ENCODE measurements around the gene FAM114A1. TPM values are rescaled to one million over a fixed set of nuclear protein-coding genes. Genes with fewer than 3 reads are reported as not detected.

Gene FAM114A1
- total RNA-seq, 1 donor from 2014 or later = 33.9 TPM

DNA sequence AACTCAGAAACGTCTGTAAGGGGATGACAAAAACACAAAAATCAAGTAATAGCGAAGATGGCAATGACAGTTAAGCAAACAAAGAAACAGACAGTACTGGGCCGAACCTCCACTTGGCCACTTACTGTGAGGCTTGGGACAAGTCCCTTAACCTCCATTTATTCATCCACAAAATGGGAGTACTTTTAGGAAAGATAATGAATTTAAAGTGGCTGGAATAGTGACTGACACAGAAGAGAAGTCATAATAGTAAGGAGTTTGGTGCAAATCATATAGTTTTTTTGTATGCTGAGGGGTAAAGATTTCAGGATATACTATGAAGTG lies 9.5 kb upstream of the FAM114A1 start:
- DNase-seq (ENCODE audit: extremely low spot score, unreplicated experiment) = no peak
- Mint-ChIP-seq H3K4me3 (no peak overlapping the region), H3K9me3 (peaks cover 3% of the 10 kb centered on the region), H3K27ac (peak overlapping the region; percentile 82), H3K27me3 (peaks cover 8% of the 10 kb centered on the region), H3K36me3 (no peaks in the 10 kb centered on the region), H3K4me1 (ENCODE audit: unreplicated experiment) (peaks cover 20% of the 10 kb centered on the region)
- TF ChIP-seq, protein P1, sequence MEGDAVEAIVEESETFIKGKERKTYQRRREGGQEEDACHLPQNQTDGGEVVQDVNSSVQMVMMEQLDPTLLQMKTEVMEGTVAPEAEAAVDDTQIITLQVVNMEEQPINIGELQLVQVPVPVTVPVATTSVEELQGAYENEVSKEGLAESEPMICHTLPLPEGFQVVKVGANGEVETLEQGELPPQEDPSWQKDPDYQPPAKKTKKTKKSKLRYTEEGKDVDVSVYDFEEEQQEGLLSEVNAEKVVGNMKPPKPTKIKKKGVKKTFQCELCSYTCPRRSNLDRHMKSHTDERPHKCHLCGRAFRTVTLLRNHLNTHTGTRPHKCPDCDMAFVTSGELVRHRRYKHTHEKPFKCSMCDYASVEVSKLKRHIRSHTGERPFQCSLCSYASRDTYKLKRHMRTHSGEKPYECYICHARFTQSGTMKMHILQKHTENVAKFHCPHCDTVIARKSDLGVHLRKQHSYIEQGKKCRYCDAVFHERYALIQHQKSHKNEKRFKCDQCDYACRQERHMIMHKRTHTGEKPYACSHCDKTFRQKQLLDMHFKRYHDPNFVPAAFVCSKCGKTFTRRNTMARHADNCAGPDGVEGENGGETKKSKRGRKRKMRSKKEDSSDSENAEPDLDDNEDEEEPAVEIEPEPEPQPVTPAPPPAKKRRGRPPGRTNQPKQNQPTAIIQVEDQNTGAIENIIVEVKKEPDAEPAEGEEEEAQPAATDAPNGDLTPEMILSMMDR (conservative IDR thresholded peaks at IDR 0.05) = no peak

DNA sequence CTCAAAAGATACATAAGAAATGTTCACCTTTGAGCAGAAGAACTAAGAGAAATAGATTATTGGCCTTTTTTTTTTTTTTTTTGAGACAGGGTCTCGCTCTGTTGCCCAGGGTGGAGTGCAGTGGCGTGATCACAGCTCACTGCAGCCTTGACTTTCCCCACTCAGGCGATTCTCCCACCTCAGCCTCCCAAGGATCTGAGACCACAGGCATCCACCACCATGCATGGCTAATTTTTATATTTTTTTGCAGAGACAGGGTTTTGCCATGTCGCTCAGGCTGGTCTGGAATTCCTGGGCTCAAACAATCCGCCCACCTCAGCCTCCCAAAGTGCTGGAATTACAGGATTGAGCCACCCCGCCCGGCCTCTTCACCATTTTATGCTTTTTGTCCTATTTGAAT lies 8.1 kb upstream of the FAM114A1 start:
- peaks cover 18% of the 10 kb centered on the region for H3K27me3 Mint-ChIP-seq

DNA sequence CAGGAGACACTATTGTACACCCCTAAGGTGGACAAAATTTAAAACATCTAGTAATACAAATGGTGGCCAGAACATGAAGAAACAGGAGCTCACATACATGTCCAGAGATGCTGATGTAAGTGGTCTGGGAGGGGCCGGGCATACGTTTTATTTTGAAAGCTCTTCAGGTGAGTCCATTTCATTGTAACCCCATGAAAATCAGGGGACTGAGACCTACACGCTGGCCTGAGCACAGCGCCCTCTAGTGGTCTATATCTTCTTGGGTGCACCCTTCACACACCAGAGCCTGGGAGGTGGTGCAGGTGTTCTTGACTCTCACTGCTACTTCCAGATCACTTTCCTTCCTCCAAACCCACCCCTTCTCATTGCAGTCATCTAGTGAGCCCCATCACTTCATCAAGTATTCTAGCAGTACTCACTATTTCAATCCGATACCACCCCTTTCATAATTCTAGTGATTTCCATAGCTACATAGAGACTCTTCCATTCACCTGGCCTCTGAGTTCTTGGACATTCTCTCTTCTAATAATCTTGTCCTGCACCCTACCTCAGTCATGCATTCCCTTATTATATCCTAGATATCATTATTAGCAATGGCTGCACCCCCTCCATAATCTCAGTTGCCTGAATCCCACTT lies 6.7 kb upstream of the FAM114A1 start:
- TF ChIP-seq, protein P1 (conservative IDR thresholded peaks at IDR 0.05) = peak; percentile 81
- H3K4me3 Mint-ChIP-seq = no peak overlapping the region
- DNase-seq (ENCODE audit: extremely low spot score, unreplicated experiment) = no peak
- peaks cover 13% of the 10 kb centered on the region for H3K9me3 Mint-ChIP-seq
- H3K27me3 Mint-ChIP-seq = peaks cover 18% of the 10 kb centered on the region
- H3K27ac Mint-ChIP-seq = no peak overlapping the region
- peaks cover 19% of the 10 kb centered on the region for H3K4me1 Mint-ChIP-seq (ENCODE audit: unreplicated experiment)
- H3K36me3 Mint-ChIP-seq = peaks cover 4% of the 10 kb centered on the region

More for the DNA sequence above, 8.1 kb upstream of the FAM114A1 start:
- Mint-ChIP-seq H3K9me3 (peaks cover 13% of the 10 kb centered on the region), H3K27ac (no peak overlapping the region), H3K4me3 (no peak overlapping the region), H3K4me1 (ENCODE audit: unreplicated experiment) (peaks cover 20% of the 10 kb centered on the region), H3K36me3 (peaks cover 4% of the 10 kb centered on the region)
- no peak for DNase-seq (ENCODE audit: extremely low spot score, unreplicated experiment)
- TF ChIP-seq, protein P1 (conservative IDR thresholded peaks at IDR 0.05) = no peak

DNA sequence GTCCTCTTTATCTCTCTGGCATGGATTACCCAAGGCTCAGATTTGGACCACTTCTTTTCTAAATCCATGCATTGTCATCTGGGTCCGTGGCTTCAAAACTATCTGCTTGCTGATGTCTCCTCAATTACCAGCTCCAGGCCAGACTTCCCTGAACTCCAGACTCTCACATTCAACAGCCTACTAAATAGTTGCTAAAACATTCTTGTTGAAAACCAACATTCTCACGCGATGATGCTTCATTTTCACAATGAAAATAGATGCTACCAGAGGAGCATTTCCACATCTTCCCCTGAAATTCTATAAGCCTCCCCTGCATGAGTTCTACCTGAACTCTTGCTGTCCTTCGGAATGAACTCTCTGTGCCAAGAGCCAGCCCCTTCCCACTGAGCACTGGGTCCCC lies 5.8 kb upstream of the FAM114A1 start:
- H3K27me3 Mint-ChIP-seq = peaks cover 18% of the 10 kb centered on the region
- TF ChIP-seq, protein P1 (conservative IDR thresholded peaks at IDR 0.05) = no peak
- H3K36me3 Mint-ChIP-seq = peaks cover 4% of the 10 kb centered on the region
- no peak overlapping the region for H3K4me3 Mint-ChIP-seq
- no peak overlapping the region for H3K27ac Mint-ChIP-seq
- peaks cover 11% of the 10 kb centered on the region for H3K4me1 Mint-ChIP-seq (ENCODE audit: unreplicated experiment)
- H3K9me3 Mint-ChIP-seq = peaks cover 13% of the 10 kb centered on the region
- no peak for DNase-seq (ENCODE audit: extremely low spot score, unreplicated experiment)

DNA sequence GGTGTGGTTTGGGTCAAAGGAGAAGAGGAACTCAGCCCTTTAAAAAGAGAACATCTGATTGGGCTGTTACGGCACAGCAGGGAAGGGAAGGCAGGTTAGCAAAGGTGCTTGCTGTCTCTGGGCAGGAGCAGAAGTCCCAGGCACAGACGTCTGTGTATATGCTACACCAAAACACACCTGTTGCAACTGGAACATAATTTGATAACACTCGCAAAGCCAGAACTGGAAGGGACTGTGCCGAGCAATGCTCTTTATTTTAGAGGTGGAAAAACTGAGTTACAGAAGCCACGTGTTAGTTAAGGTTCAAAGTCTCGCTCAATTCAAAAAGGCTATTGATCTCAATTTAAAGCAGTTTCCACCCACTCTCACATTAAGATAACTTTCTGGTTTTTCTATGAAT lies 2.2 kb upstream of the FAM114A1 start:
- H3K9me3 Mint-ChIP-seq = peaks cover 13% of the 10 kb centered on the region

More for the DNA sequence above, 2.2 kb upstream of the FAM114A1 start:
- H3K27ac Mint-ChIP-seq = no peak overlapping the region
- H3K4me1 Mint-ChIP-seq (ENCODE audit: unreplicated experiment) = peaks cover 26% of the 10 kb centered on the region
- H3K36me3 Mint-ChIP-seq = peaks cover 4% of the 10 kb centered on the region
- TF ChIP-seq, protein P1 (conservative IDR thresholded peaks at IDR 0.05) = no peak
- peaks cover 18% of the 10 kb centered on the region for H3K27me3 Mint-ChIP-seq
- H3K4me3 Mint-ChIP-seq = peak overlapping the region; percentile 61
- DNase-seq (ENCODE audit: extremely low spot score, unreplicated experiment) = no peak
